Astrocyte (in vitro differentiated cells and primary cell): ENCODE results near the gene PDE8A. TPM values are rescaled to one million over a fixed set of nuclear protein-coding genes. Genes with fewer than 3 reads are reported as not detected.

Experiments used
- DNase-seq: peaks from one replicate; pipeline ENCODE4 v3.0.0-alpha.2; 2010; ENCODE audit warnings: low read depth
- FAIRE-seq: peaks from 2 replicates; lab custom pipeline; 2011; peaks lifted over from hg19 to GRCh38; lab: Jason Lieb, UNC
- H2AFZ ChIP-seq: 2 replicates; pipeline ENCODE4 v1.6.0; 2012; ENCODE audit warnings: low read depth, low read length, inconsistent platforms
- H3K27ac ChIP-seq: 2 replicates; pipeline ENCODE4 v1.5.1; 2011; ENCODE audit warnings: low read depth, low read length, inconsistent platforms
- H3K27me3 ChIP-seq: 2 replicates; pipeline ENCODE4 v1.6.0; 2011; ENCODE audit warnings: low read length, inconsistent platforms; ENCODE audit not compliant: insufficient read depth
- H3K36me3 ChIP-seq: 2 replicates; pipeline ENCODE4 v1.5.1; 2011; ENCODE audit warnings: low read length, inconsistent platforms; ENCODE audit not compliant: insufficient read depth
- H3K4me1 ChIP-seq: 2 replicates; pipeline ENCODE4 v1.5.1; 2011; ENCODE audit warnings: low read length, inconsistent platforms; ENCODE audit not compliant: insufficient read depth
- H3K4me2 ChIP-seq: 2 replicates; pipeline ENCODE4 v1.6.0; 2012; ENCODE audit warnings: low read length, inconsistent platforms
- H3K4me3 ChIP-seq: 2 replicates; pipeline ENCODE4 v1.5.1; 2011; ENCODE audit warnings: low read depth, mild to moderate bottlenecking, low read length, inconsistent platforms; ENCODE audit not compliant: insufficient read depth
- H3K79me2 ChIP-seq: 2 replicates; pipeline ENCODE4 v1.6.0; 2012; ENCODE audit warnings: mild to moderate bottlenecking, low read length, inconsistent platforms; ENCODE audit not compliant: insufficient read depth
- H3K9ac ChIP-seq: 2 replicates; pipeline ENCODE4 v1.6.0; 2012; ENCODE audit warnings: mild to moderate bottlenecking, low read length, inconsistent platforms
- H3K9me3 ChIP-seq: 2 replicates; pipeline ENCODE4 v1.5.1; 2012; ENCODE audit warnings: low read depth, mild to moderate bottlenecking, low read length, inconsistent platforms; ENCODE audit not compliant: insufficient read depth
- H4K20me1 ChIP-seq: 2 replicates; pipeline ENCODE4 v1.6.0; 2012; ENCODE audit warnings: low read length, inconsistent platforms; ENCODE audit not compliant: insufficient read depth
- H3K27ac Mint-ChIP-seq: one replicate; pipeline ENCODE4 v1.8.0; 2021; ENCODE audit warnings: mild to moderate bottlenecking, mixed read lengths; ENCODE audit not compliant: unreplicated experiment
- H3K27me3 Mint-ChIP-seq: one replicate; pipeline ENCODE4 v1.8.0; 2021; ENCODE audit warnings: low read depth, mixed read lengths; ENCODE audit not compliant: unreplicated experiment
- H3K36me3 Mint-ChIP-seq: one replicate; pipeline ENCODE4 v1.8.0; 2021; ENCODE audit warnings: low read depth, mixed read lengths; ENCODE audit not compliant: unreplicated experiment
- H3K4me1 Mint-ChIP-seq: one replicate; pipeline ENCODE4 v1.8.0; 2021; ENCODE audit warnings: low read depth, mixed read lengths; ENCODE audit not compliant: unreplicated experiment
- H3K4me3 Mint-ChIP-seq: one replicate; pipeline ENCODE4 v1.8.0; 2021; ENCODE audit warnings: mild to moderate bottlenecking, moderate library complexity, mixed read lengths; ENCODE audit not compliant: unreplicated experiment
- H3K9me3 Mint-ChIP-seq: one replicate; pipeline ENCODE4 v1.8.0; 2021; ENCODE audit warnings: mild to moderate bottlenecking, mixed read lengths; ENCODE audit not compliant: unreplicated experiment
- CTCF ChIP-seq: IDR thresholded peaks from 2 replicates; pipeline ENCODE4 v1.5.1; 2011; ENCODE audit warnings: low read depth, mild to moderate bottlenecking, inconsistent platforms, low read length, moderate library complexity; ENCODE audit not compliant: insufficient read depth
- EZH2 ChIP-seq: IDR thresholded peaks from 2 replicates; pipeline ENCODE4 v1.6.1; 2012; ENCODE audit warnings: mild to moderate bottlenecking, low read length, inconsistent platforms; ENCODE audit not compliant: insufficient read depth
- total RNA-seq: library from RNA; stranded (reverse); gene quantifications from 2 replicates; pipeline ENCODE4 v1.2.1, GENCODE V29; 2021

The PDE8A gene
- total RNA-seq, 1 donor from 2014 or later, result 18.0 TPM

GRCh38 chr15:85112997-85113396, 131.3 kb downstream of the PDE8A start:
- Histone ChIP-seq H3K9me3 (no peaks in the 10 kb centered on the region), H4K20me1 (no peaks in the 10 kb centered on the region), H3K27me3 (no peaks in the 10 kb centered on the region), H3K4me1 (peaks cover 3% of the 10 kb centered on the region), H3K4me3 (no peak overlapping the region), H3K9ac (no peak overlapping the region), H3K4me2 (no peak overlapping the region), H2AFZ (no peak overlapping the region), H3K27ac (no peak overlapping the region), H3K79me2 (no peaks in the 10 kb centered on the region), H3K36me3 (no peaks in the 10 kb centered on the region)
- Mint-ChIP-seq H3K27me3 (no peaks in the 10 kb centered on the region), H3K36me3 (peaks cover 26% of the 10 kb centered on the region), H3K9me3 (no peaks in the 10 kb centered on the region), H3K4me3 (no peak overlapping the region), H3K27ac (no peak overlapping the region), H3K4me1 (peaks cover 8% of the 10 kb centered on the region)
- FAIRE-seq, result no peak
- TF ChIP-seq EZH2, result no peak
- no peak for TF ChIP-seq CTCF
- no peak for DNase-seq

GRCh38 chr15:85114886-85115285, 133.2 kb downstream of the PDE8A start:
- Histone ChIP-seq H2AFZ (no peak overlapping the region), H4K20me1 (no peaks in the 10 kb centered on the region), H3K4me2 (no peak overlapping the region), H3K4me3 (no peak overlapping the region), H3K79me2 (no peaks in the 10 kb centered on the region), H3K9ac (no peak overlapping the region), H3K4me1 (peaks cover 3% of the 10 kb centered on the region), H3K36me3 (no peaks in the 10 kb centered on the region), H3K9me3 (no peaks in the 10 kb centered on the region), H3K27ac (no peak overlapping the region), H3K27me3 (no peaks in the 10 kb centered on the region)
- TF ChIP-seq CTCF, result no peak
- TF ChIP-seq EZH2, result no peak
- Mint-ChIP-seq H3K4me1 (peaks cover 8% of the 10 kb centered on the region), H3K9me3 (no peaks in the 10 kb centered on the region), H3K4me3 (no peak overlapping the region), H3K27me3 (no peaks in the 10 kb centered on the region), H3K27ac (no peak overlapping the region), H3K36me3 (peaks cover 29% of the 10 kb centered on the region)
- FAIRE-seq (no peak), DNase-seq (no peak)

- peaks cover 4% of the 10 kb centered on the region for H3K36me3 ChIP-seq
- H3K4me2 ChIP-seq, result no peak overlapping the region
- H3K4me3 ChIP-seq, result no peak overlapping the region
- DNase-seq (no peak), FAIRE-seq (no peak)
- Mint-ChIP-seq H3K27ac (no peak overlapping the region), H3K27me3 (no peaks in the 10 kb centered on the region), H3K36me3 (peaks cover 26% of the 10 kb centered on the region), H3K4me1 (peaks cover 8% of the 10 kb centered on the region), H3K9me3 (no peaks in the 10 kb centered on the region), H3K4me3 (no peak overlapping the region)
- no peak overlapping the region for H3K9ac ChIP-seq
- H3K4me1 ChIP-seq, result peaks cover 3% of the 10 kb centered on the region
- H3K27ac ChIP-seq, result no peak overlapping the region
- H3K79me2 ChIP-seq, result no peaks in the 10 kb centered on the region
- H2AFZ ChIP-seq, result no peak overlapping the region
- no peaks in the 10 kb centered on the region for H3K27me3 ChIP-seq
- TF ChIP-seq EZH2 (no peak), CTCF (no peak)
- no peaks in the 10 kb centered on the region for H4K20me1 ChIP-seq
- H3K9me3 ChIP-seq, result no peaks in the 10 kb centered on the region
Measured at GRCh38 chr15:85116066-85116465, 134.4 kb downstream of the PDE8A start.
